Bronchial epithelial cell (primary cell): ENCODE measurements around the gene HS3ST3B1. TPM values are rescaled to one million over a fixed set of nuclear protein-coding genes. Genes with fewer than 3 reads are reported as not detected.

Experiments used
- DNase-seq: peaks from one replicate; pipeline ENCODE4 v3.0.0-alpha.2; 2010; ENCODE audit warnings: low read depth
- FAIRE-seq: peaks from 2 replicates; lab custom pipeline; 2011; peaks lifted over from hg19 to GRCh38; lab: Jason Lieb, UNC
- H3K27me3 ChIP-seq: 2 replicates; pipeline ENCODE4 v1.5.1; 2011; ENCODE audit warnings: low read length; ENCODE audit not compliant: control insufficient read depth, insufficient read depth
- H3K36me3 ChIP-seq: 2 replicates; pipeline ENCODE4 v1.5.1; 2011; ENCODE audit warnings: low read length; ENCODE audit not compliant: control insufficient read depth, insufficient read depth
- H3K4me3 ChIP-seq: 2 replicates; pipeline ENCODE4 v1.5.1; 2011; ENCODE audit warnings: mild to moderate bottlenecking, low read depth, low read length, control low read depth
- total RNA-seq: library from RNA; depleted of rRNA; stranded (reverse); fragments of >200 nt; gene quantifications from 2 replicates; pipeline ENCODE4 v1.2.1, GENCODE V29; 2014
- TF ChIP-seq, protein P1 (sequence below): IDR thresholded peaks from 2 replicates; pipeline ENCODE4 v1.5.1; 2011; ENCODE audit warnings: mild to moderate bottlenecking, moderate library complexity, low read length, control low read depth, inconsistent platforms; ENCODE audit not compliant: insufficient read depth, severe bottlenecking

The HS3ST3B1 gene
- total RNA-seq, 1 donor from 2014 or later: 0.53 TPM

GRCh38 chr17:14340857-14341754 is 40.2 kb downstream of the HS3ST3B1 start:
- no peaks in the 10 kb centered on the region for H3K36me3 ChIP-seq
- H3K4me3 ChIP-seq: no peak overlapping the region
- FAIRE-seq: no peak
- no peaks in the 10 kb centered on the region for H3K27me3 ChIP-seq
- DNase-seq: no peak
- TF ChIP-seq, protein P1, sequence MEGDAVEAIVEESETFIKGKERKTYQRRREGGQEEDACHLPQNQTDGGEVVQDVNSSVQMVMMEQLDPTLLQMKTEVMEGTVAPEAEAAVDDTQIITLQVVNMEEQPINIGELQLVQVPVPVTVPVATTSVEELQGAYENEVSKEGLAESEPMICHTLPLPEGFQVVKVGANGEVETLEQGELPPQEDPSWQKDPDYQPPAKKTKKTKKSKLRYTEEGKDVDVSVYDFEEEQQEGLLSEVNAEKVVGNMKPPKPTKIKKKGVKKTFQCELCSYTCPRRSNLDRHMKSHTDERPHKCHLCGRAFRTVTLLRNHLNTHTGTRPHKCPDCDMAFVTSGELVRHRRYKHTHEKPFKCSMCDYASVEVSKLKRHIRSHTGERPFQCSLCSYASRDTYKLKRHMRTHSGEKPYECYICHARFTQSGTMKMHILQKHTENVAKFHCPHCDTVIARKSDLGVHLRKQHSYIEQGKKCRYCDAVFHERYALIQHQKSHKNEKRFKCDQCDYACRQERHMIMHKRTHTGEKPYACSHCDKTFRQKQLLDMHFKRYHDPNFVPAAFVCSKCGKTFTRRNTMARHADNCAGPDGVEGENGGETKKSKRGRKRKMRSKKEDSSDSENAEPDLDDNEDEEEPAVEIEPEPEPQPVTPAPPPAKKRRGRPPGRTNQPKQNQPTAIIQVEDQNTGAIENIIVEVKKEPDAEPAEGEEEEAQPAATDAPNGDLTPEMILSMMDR: no peak

- FAIRE-seq (no peak), DNase-seq (no peak)
- Histone ChIP-seq H3K27me3 (no peaks in the 10 kb centered on the region), H3K4me3 (no peak overlapping the region), H3K36me3 (no peaks in the 10 kb centered on the region)
- TF ChIP-seq, protein P1: no peak
These were observed 41.0 kb downstream of the HS3ST3B1 start for GRCh38 chr17:14341866-14342265.

GRCh38 chr17:14346801-14347200 is 45.9 kb downstream of the HS3ST3B1 start:
- TF ChIP-seq, protein P1: no peak
- Histone ChIP-seq H3K27me3 (no peaks in the 10 kb centered on the region), H3K4me3 (no peak overlapping the region), H3K36me3 (no peaks in the 10 kb centered on the region)
- FAIRE-seq: no peak
- DNase-seq: no peak

- TF ChIP-seq, protein P1: no peak
- FAIRE-seq: no peak
- Histone ChIP-seq H3K36me3 (no peaks in the 10 kb centered on the region), H3K27me3 (no peaks in the 10 kb centered on the region), H3K4me3 (no peak overlapping the region)
- DNase-seq: no peak
These were observed 50.6 kb downstream of the HS3ST3B1 start for GRCh38 chr17:14351493-14351892.

GRCh38 chr17:14352136-14352535 is 51.3 kb downstream of the HS3ST3B1 start:
- Histone ChIP-seq H3K36me3 (no peaks in the 10 kb centered on the region), H3K27me3 (no peaks in the 10 kb centered on the region), H3K4me3 (no peak overlapping the region)
- no peak for DNase-seq
- TF ChIP-seq, protein P1: no peak
- FAIRE-seq: no peak
